ENCODE data around the gene RANBP10.

The RANBP10 gene

GRCh38 chr16:67741118-67741517 lies 65.2 kb downstream of the RANBP10 start:
- no peak for DNase-seq (ENCODE audit: low read depth)

GRCh38 chr16:67740391-67740790 lies 66.0 kb downstream of the RANBP10 start:
- no peak for DNase-seq (ENCODE audit: low read depth)

DNA sequence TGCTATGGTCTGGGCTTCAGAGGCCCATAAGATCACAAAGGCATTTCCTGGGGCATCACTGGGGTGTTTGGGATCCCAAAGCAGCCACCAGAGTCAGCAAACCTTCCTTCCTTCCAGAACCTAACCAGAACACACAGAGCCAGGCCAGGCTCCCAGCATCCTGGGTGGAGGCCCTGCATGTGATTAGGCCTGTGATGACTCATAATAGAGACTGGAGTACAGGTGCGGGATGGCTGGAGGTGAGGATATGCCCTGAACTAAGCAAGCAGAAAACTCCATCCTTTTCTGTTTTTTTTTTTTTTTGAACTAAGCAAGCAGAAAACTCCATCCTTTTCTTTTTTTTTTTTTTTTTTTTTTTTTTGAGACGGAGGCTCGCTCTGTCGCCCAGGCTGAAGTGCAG lies 69.5 kb downstream of the RANBP10 start:
- DNase-seq (ENCODE audit: low read depth), result peak; percentile 32

DNA sequence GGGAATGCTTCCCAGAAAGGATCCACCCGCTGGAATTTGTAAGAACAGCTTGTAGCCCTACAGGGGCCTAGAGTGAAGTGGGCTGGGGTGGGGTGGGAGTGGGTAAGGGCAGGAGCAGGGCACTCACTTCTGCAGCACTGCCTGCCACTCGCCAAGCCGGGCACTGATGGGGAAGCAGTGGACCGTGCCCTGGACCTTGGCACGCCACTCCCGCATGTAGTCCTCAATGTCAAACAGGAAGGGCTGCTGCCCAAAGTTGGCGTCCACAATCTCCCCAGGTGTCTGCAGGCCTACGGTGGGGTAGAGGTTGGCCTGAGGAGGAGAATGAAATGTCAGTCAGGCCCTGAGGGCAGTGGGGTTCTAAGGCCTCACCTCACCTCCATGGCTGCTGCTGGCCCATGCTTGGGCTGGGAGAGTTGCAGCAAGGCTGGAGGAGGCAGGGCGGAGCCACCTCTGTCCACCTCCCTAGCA lies 71.6 kb downstream of the RANBP10 start:
- DNase-seq (ENCODE audit: low read depth), result no peak

DNA sequence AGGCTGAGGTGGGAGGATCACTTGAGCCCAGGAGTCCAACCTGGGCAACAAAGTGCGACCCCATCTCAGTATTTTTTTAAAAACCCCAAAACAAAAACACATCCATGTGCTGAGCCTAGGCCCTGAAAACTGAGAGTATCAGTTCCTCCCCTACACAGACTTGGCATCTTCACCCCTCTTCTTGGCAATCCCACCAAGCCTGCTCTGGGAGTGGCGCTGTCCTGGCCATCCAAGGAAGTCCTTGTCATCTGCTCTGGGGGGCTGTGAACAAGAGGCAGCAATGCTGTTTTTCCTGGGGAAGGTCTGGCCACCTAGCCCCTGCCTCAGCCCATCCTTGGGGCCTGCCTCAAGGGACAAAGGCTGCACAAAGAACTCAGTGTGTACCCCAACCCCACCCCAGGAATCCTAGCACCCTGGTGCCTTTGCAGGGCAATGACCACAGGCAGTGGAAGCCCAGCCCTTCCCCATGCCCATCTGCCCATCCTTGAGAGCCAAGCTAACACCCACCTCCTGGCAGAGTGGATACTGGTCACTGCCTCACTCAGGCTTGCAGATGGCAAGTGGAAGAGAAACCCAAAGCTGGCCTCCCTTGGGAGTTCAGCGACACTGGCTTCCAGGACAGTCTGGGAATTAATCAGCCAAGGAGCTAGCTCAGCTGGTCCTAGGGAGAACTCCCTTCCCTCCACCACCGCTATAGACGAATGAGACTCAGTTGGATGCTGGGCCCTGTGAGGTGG lies 72.5 kb downstream of the RANBP10 start:
- no peak for DNase-seq (ENCODE audit: low read depth)

GRCh38 chr16:67731753-67732095 lies 74.6 kb downstream of the RANBP10 start:
- no peak for DNase-seq (ENCODE audit: low read depth)

- no peak for DNase-seq (ENCODE audit: low read depth)
Observed at GRCh38 chr16:67731071-67731752, 75.1 kb downstream of the RANBP10 start.

- DNase-seq (ENCODE audit: low read depth), result no peak
Observed at GRCh38 chr16:67730326-67730725, 76.0 kb downstream of the RANBP10 start.

- DNase-seq (ENCODE audit: low read depth), result no peak
Observed at GRCh38 chr16:67729636-67730248, 76.6 kb downstream of the RANBP10 start.

DNA sequence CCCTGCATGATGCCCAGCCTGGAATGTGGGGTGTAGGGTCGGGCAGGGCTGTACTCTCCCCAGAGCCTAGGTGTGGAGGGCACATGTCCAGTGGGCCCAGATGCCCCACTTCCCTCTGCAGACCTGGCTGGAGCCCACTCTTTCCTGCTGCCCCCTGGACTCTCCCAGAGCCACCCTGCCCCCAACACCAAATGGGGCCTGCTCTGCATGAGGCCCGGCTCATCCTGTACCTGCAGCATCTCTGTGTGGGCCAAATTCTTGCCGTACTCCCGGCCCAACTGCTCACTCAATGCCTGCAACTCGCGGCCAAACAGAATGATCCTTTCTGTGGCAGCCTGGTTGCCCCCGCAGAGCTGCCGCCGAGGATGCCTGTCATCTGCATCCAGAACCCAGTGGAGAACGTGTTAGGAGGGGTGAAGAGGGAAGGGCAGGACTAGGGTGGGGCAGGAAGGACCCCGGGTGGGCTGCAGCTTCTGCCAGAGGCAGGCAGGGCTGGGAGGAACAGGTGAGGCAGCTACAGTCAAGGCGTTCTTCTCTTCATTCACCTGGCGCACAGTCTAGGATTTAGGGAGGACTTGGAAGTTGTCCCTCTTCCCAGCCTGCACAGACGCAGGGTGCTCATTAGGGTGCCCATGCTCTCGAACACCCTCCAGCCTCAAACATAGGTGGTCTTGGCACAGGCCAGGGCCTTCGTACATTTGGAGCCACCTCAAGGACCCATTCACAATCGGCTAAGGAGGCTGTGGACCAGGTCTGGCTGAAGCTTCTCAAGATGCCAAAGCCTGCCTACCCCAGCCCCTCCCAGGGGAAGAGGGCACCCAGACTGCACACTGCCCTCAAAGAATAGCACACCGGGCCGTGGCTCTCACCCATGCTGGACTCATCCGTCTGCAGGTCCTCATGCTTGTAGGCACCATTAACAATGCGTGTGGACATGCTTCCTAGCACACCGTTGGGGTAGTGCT lies 78.6 kb downstream of the RANBP10 start:
- no peak for DNase-seq (ENCODE audit: low read depth)

DNA sequence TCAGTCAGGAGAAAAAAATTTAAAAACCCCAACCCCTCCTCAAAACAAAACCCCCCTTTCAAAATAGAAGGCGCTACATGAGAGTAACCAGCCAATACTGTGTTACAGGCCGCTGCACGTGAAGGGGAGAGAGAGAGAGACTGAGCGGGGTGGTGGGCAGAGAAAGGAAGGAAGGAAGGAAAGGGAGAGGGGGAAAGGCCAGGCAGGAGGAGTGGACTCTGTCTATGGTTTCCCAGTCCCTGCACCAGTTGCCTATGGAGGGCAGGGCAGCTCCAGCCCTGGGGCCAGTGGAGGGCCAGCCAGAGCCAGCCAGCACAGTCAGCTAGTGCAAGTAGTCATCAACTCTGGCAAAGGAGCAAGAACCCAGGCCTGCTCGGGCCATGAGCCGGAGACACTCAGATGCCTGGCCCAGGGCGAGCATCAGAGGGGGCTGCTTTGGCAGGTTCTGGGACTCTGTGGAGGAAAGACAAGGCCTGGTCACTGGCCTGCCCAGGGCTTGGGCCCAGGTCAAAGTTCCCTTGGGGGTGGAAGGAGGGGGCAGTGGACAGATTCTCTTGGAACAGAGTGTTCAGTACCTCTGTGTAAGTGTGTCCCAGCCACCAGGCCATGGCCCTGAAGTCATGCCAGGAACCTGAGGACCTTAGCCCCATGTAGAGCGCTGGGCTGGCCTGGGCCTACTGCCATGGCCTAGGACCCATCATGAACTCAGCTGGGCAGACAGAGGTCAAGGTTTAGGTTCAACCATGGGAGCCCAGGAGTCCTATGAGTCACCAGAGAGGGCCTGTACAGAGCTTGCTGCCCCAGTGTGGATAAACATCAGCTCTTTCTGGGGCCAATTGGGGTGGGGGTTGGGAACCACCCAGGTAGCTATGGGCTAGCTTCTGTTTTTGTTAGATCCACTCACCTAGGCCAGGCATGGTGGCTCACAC lies 80.0 kb downstream of the RANBP10 start:
- DNase-seq (ENCODE audit: low read depth), result no peak

- no peak for DNase-seq (ENCODE audit: low read depth)
Observed at GRCh38 chr16:67723911-67724305, 82.5 kb downstream of the RANBP10 start.

DNA sequence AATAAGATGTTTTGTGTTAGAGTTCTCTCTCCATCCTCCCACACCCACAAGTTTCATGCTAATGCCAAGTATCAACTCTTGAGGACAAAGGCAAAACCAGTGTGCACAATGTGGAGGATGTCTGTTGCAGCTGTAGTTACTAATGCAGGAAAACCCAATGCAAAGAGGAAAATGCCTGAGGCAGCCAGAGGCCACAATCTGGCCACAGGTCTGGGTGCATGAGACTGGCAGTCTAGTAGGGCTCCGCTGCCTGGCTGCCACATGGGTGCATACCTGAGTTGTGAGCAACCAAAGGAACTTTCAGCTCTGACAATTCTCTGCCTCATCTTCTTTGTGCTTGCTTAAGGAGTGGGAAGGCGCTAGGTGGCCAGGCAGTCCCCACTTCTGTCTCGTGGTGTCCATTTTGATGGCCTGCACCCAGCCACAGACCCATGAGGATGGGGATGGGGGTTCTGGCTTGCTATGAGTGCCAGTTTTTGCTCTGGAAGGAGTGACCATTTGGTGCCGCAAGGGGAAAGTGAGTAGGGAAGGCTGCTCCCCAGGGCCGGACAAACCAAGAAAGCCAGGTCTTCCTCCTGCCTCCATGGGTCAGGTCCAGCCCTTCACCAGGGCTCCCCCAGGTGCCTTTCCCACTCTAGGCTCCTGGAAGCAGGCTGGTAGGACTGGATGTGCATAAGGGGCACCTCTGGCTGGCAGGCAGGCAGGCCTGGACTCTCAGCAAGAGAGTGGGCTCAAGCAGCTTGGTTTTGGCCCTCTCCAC lies 83.0 kb downstream of the RANBP10 start:
- peak; percentile 95 for DNase-seq (ENCODE audit: low read depth)

DNA sequence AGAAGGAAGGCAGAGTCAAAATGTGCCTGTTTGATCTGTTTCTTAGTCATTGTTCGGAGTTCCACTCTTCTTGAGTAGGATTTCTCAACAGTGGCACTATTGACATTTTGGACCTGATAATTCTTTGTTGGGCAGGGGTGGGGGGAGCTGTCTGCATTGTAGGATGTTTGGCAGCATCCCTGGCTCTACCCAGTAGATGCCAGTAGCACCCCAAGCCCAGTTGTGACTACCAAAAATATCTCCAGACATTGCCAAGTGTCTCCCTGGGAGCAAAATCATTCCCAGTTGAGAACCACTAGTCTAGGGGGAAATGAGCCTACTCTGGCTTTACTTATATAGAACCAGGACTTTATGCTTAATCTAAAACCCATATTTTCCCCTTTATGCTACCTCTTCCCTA lies 86.1 kb downstream of the RANBP10 start:
- no peak for DNase-seq (ENCODE audit: low read depth)

DNA sequence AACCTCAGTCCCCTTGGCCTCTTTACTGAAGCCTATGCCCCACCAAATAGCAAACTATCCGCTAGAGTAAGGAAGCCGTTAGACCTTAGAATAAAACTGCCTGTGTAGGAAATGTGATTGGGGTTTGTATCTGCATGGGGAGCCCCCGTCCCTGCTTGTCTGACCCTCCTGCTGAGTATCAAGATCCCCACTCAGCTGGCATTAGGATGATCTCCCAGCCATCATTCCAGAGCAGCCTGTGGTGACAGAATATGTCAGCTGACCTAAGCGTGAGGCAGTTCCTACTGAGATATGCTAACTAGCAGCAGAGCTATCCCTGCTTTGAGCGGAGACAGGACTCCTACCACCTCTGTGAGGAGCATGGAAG lies 86.6 kb downstream of the RANBP10 start:
- peak; percentile 72 for DNase-seq (ENCODE audit: low read depth)

GRCh38 chr16:67719048-67719777 lies 87.1 kb downstream of the RANBP10 start, which contains the start of gene GFOD2:
Gene GFOD2 (minus strand): TSS chr16:67719316. CDS start chr16:67685715, 33,601 bp downstream.
- DNase-seq (ENCODE audit: low read depth), result peak; percentile 96

DNA sequence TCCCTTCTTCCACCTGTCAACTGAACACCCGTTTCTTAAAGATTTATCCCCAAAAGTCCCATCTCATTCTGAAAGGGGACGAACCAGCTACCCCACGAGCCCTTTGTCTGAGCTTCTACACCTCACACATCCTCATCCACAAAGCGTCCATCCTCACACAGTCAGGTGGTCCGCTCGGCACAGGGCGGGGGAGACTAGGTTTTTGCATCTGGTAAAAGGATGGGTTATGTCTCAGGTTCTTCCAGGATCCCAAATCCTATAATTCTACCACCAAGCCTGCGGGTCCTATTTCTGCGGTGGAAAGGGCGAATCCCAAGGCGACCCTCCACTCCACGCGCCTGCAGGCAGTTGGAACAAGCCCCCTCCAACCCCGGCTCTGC lies 87.7 kb downstream of the RANBP10 start:
- peak; percentile 36 for DNase-seq (ENCODE audit: low read depth)

- DNase-seq (ENCODE audit: low read depth), result no peak
Observed at GRCh38 chr16:67716097-67716496, 90.3 kb downstream of the RANBP10 start.

GRCh38 chr16:67714522-67714921 lies 91.8 kb downstream of the RANBP10 start:
- no peak for DNase-seq (ENCODE audit: low read depth)

Data from ELR (cell line).